LNCaP clone FGC (cell line): Measurements from ENCODE around the gene PARD6B.

ENCODE experiments used
- DNase-seq: peaks from one replicate; pipeline ENCODE4 v3.0.0-alpha.2; 2011; ENCODE audit warnings: low read depth
- H3K4me3 ChIP-seq: 2 replicates; pipeline ENCODE4 v1.5.1; 2011; ENCODE audit warnings: mild to moderate bottlenecking, low read depth, low read length, control low read depth
- TF ChIP-seq, protein P1 (sequence below): IDR thresholded peaks from 2 replicates; pipeline ENCODE4 v1.5.1; 2012; ENCODE audit warnings: mild to moderate bottlenecking; ENCODE audit not compliant: control insufficient read depth, insufficient read depth; ENCODE audit errors: extremely low read depth

PARD6B gene

DNA sequence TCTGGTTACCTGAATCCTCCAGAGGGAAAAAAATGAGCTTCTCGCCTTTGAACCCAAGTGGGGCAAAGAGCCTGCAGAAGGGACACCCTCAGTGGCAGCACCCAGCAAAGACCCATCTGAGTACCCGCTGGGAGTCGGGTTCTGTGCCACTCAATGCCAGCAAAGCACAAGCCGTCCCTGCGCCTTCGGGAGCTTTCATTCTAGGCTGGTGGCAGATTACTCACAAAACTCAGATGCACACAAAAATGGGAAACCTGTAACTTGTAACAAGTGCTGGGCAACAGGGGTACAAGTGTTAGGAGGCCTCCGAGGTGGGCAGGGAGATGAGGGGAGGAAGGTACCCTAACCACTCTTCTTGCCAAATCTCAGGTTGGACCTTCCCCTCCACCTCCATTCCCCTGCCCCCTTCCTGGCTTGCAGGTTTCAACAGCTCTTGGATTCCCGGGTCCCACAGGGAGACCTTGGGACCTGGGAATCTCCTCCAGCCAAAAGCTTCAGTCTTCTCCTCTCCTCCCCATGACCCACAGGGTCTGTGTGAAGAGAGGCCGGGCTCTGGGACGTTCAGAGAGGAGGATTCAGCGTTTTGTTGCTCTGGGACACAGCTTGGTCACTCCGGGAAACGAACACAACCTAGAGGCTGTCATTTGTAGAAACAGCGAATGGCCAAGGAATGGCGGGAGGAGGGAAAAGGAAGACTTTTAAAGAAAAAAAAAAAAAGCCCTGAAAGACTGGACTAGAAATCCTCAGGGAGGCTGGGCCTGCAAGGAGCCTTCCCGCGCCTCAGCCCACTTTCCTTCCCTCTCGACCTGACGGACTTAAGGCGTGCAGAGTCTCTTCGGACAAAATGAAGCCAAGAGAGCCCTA, 1.2 kb upstream of the PARD6B start:
- TF ChIP-seq, protein P1, sequence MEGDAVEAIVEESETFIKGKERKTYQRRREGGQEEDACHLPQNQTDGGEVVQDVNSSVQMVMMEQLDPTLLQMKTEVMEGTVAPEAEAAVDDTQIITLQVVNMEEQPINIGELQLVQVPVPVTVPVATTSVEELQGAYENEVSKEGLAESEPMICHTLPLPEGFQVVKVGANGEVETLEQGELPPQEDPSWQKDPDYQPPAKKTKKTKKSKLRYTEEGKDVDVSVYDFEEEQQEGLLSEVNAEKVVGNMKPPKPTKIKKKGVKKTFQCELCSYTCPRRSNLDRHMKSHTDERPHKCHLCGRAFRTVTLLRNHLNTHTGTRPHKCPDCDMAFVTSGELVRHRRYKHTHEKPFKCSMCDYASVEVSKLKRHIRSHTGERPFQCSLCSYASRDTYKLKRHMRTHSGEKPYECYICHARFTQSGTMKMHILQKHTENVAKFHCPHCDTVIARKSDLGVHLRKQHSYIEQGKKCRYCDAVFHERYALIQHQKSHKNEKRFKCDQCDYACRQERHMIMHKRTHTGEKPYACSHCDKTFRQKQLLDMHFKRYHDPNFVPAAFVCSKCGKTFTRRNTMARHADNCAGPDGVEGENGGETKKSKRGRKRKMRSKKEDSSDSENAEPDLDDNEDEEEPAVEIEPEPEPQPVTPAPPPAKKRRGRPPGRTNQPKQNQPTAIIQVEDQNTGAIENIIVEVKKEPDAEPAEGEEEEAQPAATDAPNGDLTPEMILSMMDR = no peak
- no peak for DNase-seq
- H3K4me3 ChIP-seq = peak overlapping the region; percentile 68

DNA sequence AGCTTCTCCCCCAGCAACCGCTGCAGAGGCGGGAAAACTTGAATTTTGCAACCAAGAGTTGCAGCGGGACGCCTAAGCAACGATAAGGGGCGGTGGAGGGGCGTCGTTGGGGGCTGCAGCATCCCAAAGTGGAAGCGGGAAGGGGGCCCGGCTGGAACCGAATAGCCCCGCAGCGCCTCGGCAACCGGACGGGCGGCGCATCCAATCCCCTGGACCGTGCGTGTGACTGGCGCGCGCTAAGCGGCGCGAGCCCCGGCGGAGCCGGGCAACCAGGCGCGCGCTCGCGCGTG, 670 bp upstream of the PARD6B start:
- TF ChIP-seq, protein P1 = no peak
- H3K4me3 ChIP-seq = peak overlapping the region; percentile 68
- no peak for DNase-seq

DNA sequence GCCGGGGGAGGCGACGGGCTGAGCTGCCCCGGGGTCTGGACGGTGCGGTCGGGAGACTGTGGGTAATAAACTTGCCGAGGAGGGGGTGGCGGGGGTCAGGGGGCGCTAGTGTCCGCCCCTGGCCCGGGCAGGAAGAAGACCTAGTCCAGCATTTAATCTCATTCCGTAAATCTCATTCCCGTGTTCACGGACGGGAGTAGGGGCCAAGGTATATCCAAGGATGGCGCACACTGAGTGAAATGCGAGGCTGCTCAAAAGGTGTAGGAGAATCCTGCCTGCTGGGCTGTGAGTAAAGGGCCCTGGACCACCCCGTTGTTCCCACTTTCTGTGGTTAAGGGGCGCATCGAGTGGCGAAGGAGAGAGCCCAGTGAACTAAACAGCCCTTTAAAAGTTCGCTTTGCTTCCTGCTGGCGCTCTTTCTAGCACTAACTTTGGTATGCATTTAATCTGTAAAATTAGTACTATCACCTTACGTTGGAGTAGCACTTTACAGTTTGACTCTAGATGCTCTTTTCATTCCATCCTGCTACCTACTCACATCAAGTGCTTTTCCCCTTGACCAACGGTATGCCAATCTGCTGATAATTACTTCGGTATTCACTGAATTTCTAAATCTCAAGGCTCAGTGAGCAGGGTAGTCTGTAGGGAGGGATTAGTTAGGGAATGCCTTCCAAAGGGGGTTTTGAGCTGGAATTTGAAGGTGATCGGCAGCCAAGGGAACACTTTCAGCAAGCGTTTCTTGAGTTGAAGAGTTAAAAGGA, 730 bp downstream of the PARD6B start:
- TF ChIP-seq, protein P1 = no peak
- no peak for DNase-seq
- peak overlapping the region; percentile 69 for H3K4me3 ChIP-seq

DNA sequence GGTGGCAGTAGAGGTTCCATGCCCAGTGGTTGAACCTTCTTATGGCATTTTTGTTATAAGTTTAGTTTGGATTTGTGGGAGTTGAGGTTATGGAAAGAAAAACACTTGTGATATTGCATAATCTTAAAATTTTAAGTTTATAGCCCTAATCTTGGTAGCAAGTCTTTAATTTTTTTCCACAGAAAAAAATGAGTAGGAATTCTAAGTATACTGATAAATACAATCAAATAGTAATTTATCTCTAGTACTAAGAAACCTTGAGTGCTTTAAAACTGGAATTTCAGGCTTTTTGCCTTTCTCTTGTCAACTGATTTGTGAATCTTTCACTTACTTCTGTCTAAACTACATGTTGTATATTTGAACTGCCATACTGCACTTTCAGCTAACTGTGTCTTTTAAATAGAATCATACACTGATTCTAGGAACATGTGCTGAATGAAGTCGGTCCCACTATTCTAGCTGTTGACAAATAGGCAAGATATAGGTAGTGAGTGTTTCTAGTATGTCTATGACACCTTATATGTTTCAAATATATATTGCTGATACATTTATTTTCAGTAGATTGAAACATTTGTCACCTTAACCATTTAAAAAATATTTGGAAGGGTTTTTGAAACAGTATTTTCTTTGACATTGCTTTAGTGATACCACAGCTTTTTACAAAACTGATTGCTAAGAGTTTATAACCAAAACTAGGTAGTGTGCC, 2.4 kb downstream of the PARD6B start:
- no peak overlapping the region for H3K4me3 ChIP-seq
- TF ChIP-seq, protein P1 = no peak
- no peak for DNase-seq

DNA sequence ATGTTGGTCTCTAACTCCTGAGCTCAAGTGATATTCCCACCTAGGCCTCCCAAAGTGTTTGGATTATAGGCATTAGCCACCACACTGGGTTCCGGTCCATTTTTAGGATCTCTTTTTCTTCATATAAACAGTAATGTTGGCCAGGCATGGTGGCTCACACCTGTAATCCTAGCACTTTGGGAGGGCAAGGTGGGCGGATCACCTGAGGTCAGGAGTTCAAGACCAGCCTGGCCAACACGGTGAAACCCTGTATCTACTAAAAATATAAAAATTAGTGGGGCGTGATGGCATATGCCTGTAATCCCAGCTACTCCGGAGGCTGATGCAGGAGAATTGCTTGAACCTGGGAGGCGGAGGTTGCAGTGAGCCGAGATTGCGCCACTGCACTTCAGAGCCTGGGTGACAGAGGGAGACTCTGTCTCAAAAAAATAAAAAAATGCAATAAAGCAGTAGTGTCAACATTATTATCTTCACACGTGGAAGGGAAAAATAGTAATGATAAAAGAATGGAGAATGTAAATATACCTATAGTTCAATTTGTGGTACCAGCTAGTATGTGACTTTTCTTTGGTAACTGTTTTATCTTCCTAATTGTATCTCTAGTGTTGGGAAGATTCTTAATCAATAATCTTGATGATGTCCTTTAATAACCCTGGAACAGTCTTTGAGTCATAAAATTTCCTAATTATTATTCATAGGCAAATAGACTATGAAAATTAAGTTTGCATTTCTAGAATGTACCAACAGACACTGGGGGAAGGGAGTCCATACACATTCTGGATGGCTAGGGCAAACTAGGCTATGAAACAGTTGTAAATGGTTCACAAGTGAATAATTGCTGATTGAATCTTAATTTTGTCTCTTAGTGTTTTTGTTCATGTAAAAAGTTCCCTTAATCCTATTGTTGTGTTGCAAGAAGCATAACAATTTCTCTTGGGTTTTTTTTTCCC, 3.6 kb downstream of the PARD6B start:
- DNase-seq = no peak
- TF ChIP-seq, protein P1 = no peak
- no peak overlapping the region for H3K4me3 ChIP-seq

DNA sequence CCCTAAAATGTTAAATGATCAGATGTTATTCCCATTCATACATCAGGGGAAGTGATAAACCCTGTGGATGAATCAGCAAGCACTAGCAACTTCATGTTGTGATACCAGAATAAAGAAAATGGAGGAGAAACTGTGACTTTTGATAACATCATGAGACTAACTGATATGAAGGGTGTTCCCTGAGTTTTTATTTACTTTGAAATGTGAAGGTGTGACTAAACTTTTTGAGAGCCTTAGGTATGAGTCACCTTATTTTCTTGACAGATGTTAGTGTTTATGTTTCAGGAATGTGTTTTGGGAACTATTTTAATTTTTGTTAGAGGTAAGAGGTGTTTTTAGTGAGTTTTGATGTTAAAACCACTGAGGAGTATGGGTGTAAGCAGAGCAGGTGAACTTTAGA, 4.4 kb downstream of the PARD6B start:
- TF ChIP-seq, protein P1 = no peak
- no peak for DNase-seq
- no peak overlapping the region for H3K4me3 ChIP-seq
